Stimulated activated CD8-positive, alpha-beta memory T cell treated with anti-CD3 and anti-CD28 coated beads, Interleukin-12 subunit alpha, Interleukin-12 subunit beta, amount 100 ng/mL, for 24 hours (primary cell): ENCODE measurements around the gene SYDE2.
A peak's percentile ranks its signal among the peaks of the same experiment; 100 is the strongest.
"Not testable (repeated sequence)": the region's sequence is repeated elsewhere in the genome, so short reads cannot be mapped to it uniquely, and the experiment has no call there.

Experiments
- DNase-seq: peaks from one replicate; pipeline ENCODE4 v3.0.0-alpha.2; 2020; ENCODE audit errors: extremely low read depth

SYDE2 gene, protein sequence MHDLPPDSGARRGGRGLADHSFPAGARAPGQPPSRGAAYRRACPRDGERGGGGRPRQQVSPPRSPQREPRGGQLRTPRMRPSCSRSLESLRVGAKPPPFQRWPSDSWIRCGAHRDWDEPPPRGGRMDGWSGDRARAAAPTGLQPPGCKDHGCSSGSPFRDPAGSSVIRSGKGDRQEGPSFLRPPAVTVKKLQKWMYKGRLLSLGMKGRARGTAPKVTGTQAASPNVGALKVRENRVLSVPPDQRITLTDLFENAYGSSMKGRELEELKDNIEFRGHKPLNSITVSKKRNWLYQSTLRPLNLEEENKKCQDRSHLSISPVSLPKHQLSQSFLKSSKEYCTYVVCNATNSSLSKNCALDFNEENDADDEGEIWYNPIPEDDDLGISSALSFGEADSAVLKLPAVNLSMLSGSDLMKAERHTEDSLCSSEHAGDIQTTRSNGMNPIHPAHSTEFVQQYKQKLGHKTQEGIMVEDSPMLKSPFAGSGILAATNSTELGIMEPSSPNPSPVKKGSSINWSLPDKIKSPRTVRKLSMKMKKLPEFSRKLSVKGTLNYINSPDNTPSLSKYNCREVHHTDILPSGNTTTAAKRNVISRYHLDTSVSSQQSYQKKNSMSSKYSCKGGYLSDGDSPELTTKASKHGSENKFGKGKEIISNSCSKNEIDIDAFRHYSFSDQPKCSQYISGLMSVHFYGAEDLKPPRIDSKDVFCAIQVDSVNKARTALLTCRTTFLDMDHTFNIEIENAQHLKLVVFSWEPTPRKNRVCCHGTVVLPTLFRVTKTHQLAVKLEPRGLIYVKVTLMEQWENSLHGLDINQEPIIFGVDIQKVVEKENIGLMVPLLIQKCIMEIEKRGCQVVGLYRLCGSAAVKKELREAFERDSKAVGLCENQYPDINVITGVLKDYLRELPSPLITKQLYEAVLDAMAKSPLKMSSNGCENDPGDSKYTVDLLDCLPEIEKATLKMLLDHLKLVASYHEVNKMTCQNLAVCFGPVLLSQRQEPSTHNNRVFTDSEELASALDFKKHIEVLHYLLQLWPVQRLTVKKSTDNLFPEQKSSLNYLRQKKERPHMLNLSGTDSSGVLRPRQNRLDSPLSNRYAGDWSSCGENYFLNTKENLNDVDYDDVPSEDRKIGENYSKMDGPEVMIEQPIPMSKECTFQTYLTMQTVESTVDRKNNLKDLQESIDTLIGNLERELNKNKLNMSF

DNA sequence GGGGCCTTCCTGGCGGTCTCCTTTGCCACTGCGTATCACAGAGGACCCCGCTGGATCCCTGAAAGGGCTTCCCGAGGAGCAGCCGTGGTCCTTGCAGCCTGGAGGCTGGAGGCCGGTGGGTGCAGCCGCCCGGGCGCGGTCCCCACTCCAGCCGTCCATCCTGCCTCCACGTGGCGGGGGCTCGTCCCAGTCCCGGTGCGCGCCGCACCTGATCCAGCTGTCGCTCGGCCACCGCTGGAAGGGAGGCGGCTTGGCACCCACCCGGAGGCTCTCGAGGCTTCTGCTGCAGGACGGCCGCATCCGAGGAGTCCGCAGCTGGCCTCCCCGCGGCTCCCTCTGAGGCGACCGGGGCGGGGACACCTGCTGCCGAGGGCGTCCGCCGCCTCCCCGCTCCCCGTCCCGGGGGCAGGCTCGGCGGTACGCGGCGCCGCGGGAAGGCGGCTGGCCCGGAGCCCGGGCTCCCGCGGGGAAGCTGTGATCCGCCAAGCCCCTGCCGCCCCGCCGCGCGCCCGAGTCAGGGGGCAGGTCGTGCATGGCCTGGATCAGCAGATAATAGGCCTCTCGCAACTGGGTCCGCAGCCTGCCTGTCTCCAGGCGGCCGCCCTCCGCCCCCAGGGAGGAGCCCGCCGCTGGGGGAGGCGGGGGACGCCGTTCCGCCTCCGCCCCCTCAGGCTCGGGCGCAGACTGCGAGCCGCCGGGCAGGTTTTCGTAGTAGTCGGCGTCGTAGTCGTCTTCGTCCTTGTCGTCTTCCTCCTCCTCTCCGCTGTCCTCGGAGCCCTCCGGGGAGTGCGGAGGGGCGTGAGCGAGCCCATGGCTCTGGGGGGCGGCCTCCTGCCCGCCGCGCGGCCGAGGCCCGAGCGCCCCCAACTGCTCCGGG lies at the start of gene SYDE2:
TSS of gene SYDE2 (minus strand) at position 554 of the 877 bp plus-strand sequence. CDS start at position 534, 20 bp downstream.
- peak; percentile 34 for DNase-seq

DNA sequence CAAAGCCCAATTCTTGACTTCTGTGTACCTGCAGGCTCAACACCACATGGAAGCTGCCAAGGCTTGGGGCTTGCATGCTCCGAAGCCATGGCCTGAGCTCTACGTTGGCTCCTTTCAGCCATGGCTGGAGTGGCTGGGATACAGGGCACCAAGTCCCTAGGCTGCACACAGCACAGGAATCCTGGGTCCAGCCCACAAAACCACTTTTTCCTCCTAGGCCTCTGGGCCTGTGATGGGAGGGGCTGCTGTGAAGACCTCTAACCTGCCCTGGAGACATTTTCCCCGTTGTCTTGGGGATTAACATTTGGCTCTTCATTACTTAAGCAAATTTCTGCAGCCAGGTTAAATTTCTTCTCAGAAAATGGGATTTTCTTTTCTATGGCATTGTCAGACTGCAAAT lies 48.2 kb upstream of the SYDE2 start:
- not testable (repeated sequence) for DNase-seq

DNA sequence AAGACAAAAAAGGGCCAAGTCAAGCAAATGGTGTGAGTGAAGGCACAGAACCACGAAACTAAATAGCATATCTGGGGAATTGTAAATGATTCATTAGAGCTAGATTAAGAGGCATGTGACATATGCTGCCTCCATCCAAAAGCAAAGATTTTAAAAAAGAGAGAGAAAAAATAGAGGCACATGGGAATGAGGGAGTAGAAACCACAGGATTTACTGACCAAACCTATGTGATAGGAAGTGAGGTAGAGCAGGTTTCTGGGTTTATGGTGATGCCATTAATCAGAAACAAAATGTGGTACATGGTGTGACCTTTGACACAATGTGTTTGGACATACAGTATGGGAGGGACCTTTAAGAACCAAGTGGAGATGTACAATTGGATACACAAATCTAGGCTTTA lies 45.1 kb upstream of the SYDE2 start:
- DNase-seq: no peak

DNA sequence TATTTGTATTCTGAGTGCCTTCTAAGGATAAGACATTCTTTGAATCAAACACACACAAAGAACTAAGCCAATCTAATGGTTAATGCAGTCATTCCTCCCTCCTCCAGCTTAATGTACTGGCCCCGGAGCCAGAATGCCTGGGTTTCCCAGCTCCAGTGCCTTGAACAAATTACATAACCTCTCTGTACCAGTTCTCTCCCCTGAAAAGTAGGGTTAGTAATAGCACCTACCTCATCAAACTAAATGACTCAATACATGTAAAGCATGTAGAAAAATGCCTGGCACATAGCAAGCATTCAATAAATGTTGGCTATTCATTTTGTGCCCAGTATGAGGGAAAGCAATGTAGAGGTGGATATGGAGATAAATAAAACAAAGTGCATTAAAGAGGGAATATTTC lies 44.6 kb upstream of the SYDE2 start:
- no peak for DNase-seq

DNA sequence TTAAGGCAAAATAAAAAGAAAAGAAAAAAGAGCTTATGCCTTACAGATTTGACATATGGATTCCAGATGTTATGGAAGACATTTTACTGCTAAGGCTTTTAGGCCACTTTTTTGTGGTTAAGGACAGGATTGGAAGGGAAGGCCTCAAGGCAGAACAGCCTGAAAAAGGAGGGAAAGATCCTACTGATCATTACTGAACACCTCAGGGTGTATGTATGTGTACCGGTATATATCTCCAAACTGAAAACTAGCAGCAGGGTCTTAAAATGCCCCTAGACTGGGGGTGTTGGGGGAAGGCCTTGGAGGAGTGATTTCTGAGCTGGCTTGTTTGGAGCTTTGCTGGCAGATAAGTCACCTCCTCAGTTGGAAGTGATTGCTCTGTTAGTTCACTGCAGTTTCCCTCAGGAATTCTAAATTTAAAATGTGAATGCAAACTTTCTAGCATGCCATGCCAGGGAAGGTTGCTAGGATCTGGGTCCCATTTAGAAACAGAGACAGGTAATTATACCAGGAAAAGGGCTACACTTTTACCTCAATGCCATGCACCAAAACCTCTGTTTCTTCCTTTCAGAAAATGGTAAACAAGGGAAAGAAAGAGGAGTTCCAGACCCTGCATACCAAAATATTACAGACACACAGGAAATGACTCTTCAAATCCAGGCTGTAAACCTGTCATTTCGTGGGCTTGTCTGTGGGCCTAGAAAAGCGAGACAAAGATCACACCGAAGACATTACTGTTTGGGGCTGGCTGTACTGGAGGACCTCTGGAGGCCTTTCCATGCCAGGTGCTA lies 43.6 kb upstream of the SYDE2 start:
- DNase-seq: no peak

DNA sequence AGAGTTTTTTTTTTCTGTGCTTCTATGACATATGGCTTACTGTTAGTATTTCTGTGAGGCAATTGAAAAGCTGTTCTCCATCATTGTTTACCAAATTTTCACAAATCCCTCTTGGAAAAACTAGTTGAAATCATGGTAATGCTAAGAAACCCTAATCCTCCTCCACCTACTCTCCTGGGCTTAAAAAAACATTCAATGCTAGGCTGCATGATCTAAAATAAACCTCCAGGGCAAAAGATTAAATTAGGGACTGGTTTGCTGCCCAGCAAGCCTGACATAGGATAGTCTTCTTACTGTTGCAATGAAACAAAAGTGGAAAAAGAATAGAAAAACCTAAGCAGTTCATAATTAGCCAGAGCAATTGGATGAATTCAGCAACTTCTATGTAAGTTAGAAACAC lies 42.6 kb upstream of the SYDE2 start:
- no peak for DNase-seq

DNA sequence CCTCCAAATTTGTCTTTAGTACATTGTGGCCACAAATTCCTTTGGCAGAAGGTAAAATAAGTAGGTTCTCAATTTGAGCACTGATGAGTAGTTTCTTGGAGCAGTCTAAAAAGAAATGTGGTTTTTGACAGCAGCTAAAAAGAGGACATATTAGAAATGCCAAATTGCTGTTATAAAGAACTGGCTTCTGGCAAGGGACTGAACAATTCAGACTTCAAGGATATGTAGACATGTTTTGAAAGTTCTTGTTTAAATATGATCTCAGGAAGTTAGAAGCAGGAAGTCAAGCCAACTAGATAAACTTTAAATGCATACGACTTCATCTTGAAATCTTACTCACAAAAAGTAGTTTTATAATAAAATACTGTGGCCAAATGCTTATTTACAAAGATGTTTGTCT lies 39.8 kb upstream of the SYDE2 start:
- DNase-seq: no peak

DNA sequence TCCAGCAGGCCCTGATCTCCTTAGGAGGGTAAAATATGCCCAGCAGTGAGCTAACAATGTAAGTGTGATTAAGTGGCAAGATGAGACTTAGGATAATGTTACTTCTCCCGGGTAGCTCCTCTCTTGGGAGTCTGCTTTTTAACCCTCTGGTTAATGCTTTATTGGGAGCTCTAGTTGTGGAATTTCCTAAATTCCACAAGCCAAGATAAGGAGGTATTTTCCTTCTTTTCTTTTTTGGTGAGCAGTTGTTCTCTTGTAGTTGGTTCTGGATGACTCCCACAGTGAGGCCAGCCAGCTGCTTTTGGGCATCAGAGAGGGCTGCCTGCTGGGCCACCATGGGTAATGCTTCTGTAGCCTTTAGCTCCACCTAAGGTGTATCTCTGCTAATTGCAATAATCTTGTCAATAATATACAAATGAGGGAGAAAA lies 39.4 kb upstream of the SYDE2 start:
- DNase-seq: no peak

DNA sequence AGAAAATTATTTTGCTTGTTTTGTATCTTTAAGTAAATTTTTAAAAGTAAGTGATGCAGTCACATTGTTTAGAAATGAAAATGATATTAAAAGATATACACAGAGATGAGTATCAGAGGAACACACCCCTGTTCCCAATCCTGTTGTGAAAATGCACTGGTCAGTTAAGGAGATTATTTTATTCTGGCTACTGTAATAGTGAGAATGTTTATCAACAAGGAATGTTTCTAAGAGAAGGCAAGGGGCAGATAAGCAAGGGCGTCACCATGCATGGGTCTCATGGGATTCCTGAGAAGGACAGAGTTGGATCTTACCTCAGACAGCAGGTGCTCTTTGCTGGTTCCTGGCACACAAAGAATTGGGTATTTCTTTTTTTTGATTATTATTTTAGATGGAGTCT lies 36.8 kb upstream of the SYDE2 start:
- no peak for DNase-seq

DNA sequence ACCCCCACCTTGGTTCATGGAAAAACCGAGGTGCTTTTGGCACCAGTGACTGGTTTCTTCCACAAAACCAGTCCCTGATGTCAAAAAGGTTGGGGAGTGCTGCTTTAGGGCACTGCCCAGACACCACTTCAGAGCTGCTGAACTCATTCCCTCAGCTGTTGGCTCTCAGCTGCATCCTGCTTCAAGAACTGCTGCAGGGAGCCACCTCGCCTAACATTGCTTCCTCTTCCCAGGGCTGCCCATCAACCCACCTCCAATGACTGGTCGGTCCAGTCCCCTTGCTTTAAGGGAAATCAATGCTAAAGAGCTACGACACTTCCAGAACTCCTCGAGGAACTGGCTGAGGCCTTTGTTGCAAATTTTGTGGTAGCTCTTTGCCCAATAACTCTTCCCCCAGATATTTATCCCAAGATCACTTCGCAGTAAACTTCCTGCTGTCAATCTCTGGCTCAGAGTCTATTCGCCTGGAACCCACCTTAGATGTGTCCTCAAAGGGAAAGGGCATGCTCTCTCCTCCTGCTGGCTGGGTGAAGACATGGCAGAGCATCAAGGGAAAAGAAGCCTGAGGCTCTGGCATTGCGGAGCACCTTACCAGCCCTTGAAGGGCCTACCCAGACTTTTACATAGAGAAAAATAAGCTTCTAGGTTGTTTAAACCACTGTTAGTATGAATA lies 29.6 kb upstream of the SYDE2 start:
- no peak for DNase-seq

DNA sequence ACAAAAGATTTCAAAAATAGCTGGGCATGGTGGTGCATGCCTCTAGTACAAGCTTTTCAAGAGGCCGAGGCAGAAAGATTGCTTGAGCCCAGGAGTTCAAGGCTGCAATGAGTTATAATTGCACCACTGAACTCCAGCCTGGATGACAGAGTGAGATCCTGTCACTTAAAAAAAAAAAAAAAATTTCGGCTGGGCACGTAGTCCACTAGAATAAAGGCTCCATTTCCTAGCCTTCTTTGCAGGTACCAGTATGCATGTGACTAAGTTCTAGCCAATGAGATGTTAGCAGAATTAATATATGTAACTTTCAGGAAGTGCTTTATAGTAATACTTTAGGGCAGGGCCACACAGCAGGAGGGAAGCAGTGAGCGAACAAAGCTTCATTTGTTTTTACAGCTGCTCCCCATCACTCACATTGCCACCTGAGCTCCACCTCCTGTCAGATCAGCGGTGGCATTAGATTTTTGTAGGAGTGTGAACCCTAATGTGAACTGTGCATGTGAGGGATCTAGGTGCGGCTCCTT lies 28.8 kb upstream of the SYDE2 start:
- no peak for DNase-seq

DNA sequence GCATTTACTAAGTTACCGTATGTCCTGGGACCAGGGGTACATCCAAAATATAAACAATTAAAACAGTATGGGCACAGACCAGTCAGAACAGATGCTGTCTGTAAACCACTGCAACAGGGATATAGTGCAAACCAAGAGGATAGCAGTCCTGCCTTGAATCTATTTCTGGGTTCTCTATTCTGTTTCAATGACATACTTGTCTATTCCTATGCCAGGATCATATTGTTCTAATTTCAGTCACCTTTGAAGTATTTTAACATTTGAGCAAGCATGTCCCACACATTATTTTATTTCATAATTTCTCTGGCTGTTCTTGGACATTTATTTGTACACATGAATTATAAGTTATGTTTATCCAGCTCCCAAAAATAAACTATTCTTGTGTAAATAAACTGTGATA lies 28.2 kb upstream of the SYDE2 start:
- no peak for DNase-seq

DNA sequence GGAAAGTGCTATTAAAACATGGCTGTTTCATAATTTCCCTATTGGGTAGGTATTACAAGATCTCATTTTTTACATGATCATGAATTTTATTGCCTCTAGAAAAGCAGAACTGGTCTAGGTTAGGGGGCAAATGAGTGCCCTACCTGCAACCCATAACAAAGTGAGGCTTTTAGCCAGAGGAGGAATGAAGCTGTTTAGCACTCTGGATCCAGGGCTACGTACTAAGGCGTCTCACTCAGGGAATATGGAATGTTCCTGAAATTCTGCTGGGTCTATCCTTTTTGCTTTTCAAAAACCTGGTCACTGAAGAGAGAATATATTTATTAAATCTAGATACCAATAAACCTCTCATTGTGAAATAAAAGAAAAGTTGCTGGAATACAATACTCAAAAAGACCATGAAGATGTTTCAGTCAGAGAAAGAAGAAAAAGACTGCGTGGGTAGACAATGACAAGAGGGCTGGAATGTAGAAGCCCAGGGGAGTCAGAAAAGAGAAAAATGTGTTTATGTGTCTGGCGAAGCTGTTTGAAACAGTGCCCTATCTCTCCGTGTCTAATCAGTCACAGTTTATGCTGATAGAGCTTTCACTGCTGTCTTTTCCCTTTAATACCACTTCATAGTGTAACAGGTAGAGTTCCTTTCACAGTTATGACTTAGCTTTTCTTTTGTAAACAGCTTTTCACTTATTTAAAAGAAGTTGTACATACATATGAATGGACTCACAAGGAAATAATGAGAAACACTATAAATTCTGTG lies 25.0 kb upstream of the SYDE2 start:
- DNase-seq: no peak

DNA sequence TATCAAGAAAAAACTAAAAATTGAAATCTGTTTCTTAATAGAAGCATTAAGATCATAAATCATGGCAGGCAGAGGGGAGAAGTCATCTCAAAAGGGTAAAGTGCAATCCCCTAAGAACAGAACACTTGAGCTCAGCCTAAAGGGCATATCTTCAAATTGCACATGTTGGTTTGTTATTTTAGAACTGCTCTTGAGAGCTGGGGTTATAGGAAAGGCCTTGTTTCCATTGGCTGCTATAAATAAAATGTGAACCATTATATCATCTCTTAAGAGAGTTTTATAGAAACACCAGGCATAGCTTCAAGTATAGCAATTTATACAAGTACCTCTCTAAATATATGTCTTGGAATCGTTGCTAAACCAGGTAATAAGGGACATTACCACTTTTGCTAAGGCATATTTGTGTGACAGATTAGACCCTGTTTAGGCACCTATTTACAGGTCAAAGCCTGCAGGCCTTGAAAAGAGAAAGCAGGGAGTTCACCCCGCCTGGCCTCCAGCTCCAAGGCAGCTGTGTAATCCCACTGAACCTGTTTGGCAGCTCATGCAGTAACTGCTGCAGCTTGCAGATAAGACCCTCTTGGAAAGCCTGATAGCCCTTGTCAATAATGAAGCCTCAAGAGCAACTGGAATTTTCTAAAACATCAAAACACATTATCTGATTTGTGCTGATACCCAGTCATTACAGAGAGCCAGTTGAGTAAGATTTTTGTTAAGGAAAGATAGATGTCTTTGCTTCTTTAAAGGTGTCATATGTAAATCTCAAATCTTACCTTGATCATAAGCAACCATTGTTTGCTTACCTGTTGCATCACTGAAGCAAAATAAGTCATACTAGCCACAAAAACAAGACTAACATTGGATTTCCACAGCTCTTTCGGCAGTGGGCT lies 24.2 kb upstream of the SYDE2 start:
- no peak for DNase-seq

DNA sequence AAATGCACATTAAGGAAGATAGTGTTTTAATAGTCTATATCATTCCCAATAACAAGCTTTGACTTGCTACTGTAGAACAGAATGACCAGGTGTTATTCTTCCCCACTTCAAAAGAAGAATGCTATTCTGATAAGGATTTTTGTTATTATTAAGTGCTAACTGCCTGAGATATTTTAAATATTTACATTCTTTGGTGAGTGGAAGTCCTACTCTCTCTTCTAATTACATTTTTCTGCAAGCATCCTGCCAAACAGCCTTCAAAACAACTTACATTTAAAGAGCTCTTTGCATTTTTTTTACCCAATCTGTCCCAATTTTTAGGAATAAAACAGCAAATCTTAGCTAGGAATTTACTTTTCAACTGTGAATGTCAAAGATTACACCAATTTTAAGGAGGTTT lies 23.5 kb upstream of the SYDE2 start:
- no peak for DNase-seq

DNA sequence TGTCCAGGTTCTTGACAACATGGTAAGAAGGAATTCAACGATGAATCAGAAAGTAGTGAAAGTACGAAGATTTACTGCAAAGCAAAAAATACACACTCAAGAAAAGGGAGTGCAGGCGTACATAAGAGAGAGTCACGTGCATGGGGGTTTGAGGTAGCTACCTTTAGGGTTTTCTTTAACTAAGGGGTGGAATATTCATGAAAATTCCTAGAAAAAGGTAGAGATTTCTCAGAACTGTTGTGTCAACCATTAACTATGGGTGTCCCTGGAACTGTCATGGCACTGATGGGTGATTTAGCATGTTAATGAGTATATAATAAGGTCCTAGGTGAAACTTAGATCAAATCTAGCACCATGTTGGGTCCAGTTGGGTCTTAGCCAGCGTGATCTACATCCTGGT lies 22.5 kb upstream of the SYDE2 start:
- DNase-seq: no peak

DNA sequence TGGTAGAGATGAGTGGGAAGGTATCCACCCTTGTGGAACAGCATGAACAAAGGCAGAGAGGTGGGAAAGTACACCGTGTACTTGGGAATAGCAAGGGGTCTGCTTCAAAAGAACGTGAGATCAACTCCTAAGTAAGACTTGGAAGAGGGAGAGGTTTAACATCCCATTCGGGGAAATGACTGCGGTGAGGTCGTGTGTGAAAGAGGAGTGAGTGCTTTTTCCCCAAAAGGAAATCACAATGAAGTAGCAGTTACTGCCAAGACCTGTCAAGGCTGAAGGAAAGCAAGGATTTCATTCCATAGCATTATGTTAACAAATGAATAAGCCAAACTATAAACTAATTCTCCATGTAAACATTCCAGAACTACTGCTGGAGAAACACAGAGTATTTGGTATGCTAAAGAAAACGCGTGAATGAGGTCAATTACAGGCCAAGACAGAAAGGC lies 20.0 kb upstream of the SYDE2 start:
- DNase-seq: no peak
